ENCODE measurements around the gene RGL3. TPM values are rescaled to one million over a fixed set of nuclear protein-coding genes. Genes with fewer than 3 reads are reported as not detected.
A peak's percentile ranks its signal among the peaks of the same experiment; 100 is the strongest.
"Not testable (repeated sequence)": the region's sequence is repeated elsewhere in the genome, so short reads cannot be mapped to it uniquely, and the experiment has no call there.

RGL3 gene
- total and polyA plus RNA-seq, 4 donors = 1.5 to 9.9 (median 6.4) TPM

GRCh38 chr19:11387162-11388034 lies 31.7 kb downstream of the RGL3 start:
- Histone ChIP-seq H3K9me3 (ENCODE audit: control insufficient read depth, insufficient read depth, low read length) (no peaks in the 10 kb centered on the region), H3K4me1 (ENCODE audit: control insufficient read depth, insufficient read depth, low read length) (peaks cover 21% of the 10 kb centered on the region), H3K27ac (ENCODE audit: low read depth, low read length) (no peak overlapping the region), H3K27me3 (ENCODE audit: control insufficient read depth, insufficient read depth, low read length) (peaks cover 21% of the 10 kb centered on the region), H3K4me3 (ENCODE audit: low read depth, low read length) (no peak overlapping the region), H3K36me3 (ENCODE audit: control insufficient read depth, insufficient read depth, low read length) (no peaks in the 10 kb centered on the region)
- WGBS (ENCODE audit: insufficient coverage) = 88% methylated on average over 11 of the region's 19 CpGs
- no peak for DNase-seq (ENCODE audit: low read depth in 4 of 6, low spot score in 6 of 6)

DNA sequence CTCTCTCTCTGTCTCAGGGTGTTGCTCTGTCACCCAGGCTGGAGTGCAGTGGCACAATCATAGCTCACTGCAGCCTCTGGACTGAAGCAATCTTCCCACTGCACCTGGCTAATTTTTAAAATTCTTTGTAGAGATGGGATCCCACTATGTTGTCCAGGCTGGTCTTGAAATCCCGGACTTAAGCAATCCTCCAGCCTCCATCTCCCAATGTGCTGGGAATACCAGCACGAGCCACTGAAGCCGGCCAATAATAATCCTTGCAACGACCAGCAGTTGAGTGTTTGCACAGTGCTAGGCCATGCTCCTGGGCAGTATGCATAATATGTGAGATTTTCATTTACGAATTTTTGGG lies 34.4 kb downstream of the RGL3 start:
- peaks cover 37% of the 10 kb centered on the region for H3K4me1 ChIP-seq (ENCODE audit: control insufficient read depth, insufficient read depth, low read length)
- no peaks in the 10 kb centered on the region for H3K36me3 ChIP-seq (ENCODE audit: control insufficient read depth, insufficient read depth, low read length)
- 100% methylated on average over 2 of the region's 5 CpGs for WGBS (ENCODE audit: insufficient coverage)
- H3K4me3 ChIP-seq (ENCODE audit: low read depth, low read length) = no peak overlapping the region
- H3K9me3 ChIP-seq (ENCODE audit: control insufficient read depth, insufficient read depth, low read length) = no peaks in the 10 kb centered on the region
- DNase-seq (ENCODE audit: low read depth in 4 of 6, low spot score in 6 of 6) = no peak
- peaks cover 32% of the 10 kb centered on the region for H3K27me3 ChIP-seq (ENCODE audit: control insufficient read depth, insufficient read depth, low read length)
- no peak overlapping the region for H3K27ac ChIP-seq (ENCODE audit: low read depth, low read length)

- H3K27me3 ChIP-seq (ENCODE audit: control insufficient read depth, insufficient read depth, low read length) = peaks cover 32% of the 10 kb centered on the region
- H3K36me3 ChIP-seq (ENCODE audit: control insufficient read depth, insufficient read depth, low read length) = no peaks in the 10 kb centered on the region
- H3K27ac ChIP-seq (ENCODE audit: low read depth, low read length) = no peak overlapping the region
- no peaks in the 10 kb centered on the region for H3K9me3 ChIP-seq (ENCODE audit: control insufficient read depth, insufficient read depth, low read length)
- DNase-seq (ENCODE audit: low read depth in 4 of 6, low spot score in 6 of 6) = no peak
- H3K4me3 ChIP-seq (ENCODE audit: low read depth, low read length) = peak overlapping the region; percentile 26
- 0% methylated on average over 7 of the region's 9 CpGs for WGBS (ENCODE audit: insufficient coverage)
- peaks cover 37% of the 10 kb centered on the region for H3K4me1 ChIP-seq (ENCODE audit: control insufficient read depth, insufficient read depth, low read length)
These were observed 35.4 kb downstream of the RGL3 start for GRCh38 chr19:11383706-11384048.

- H3K27me3 ChIP-seq (ENCODE audit: control insufficient read depth, insufficient read depth, low read length) = peaks cover 32% of the 10 kb centered on the region
- under 1% methylated on average over 55 of the region's 65 CpGs for WGBS (ENCODE audit: insufficient coverage)
- no peak for DNase-seq (ENCODE audit: low read depth in 4 of 6, low spot score in 6 of 6)
- peak overlapping the region; percentile 13 for H3K4me3 ChIP-seq (ENCODE audit: low read depth, low read length)
- peaks cover 42% of the 10 kb centered on the region for H3K4me1 ChIP-seq (ENCODE audit: control insufficient read depth, insufficient read depth, low read length)
- peaks cover 5% of the 10 kb centered on the region for H3K36me3 ChIP-seq (ENCODE audit: control insufficient read depth, insufficient read depth, low read length)
- H3K27ac ChIP-seq (ENCODE audit: low read depth, low read length) = no peak overlapping the region
- H3K9me3 ChIP-seq (ENCODE audit: control insufficient read depth, insufficient read depth, low read length) = no peaks in the 10 kb centered on the region
These were observed 36.0 kb downstream of the RGL3 start for GRCh38 chr19:11382898-11383705.

GRCh38 chr19:11380653-11381537 lies 38.2 kb downstream of the RGL3 start:
- H3K36me3 ChIP-seq (ENCODE audit: control insufficient read depth, insufficient read depth, low read length) = peaks cover 15% of the 10 kb centered on the region
- peaks cover 46% of the 10 kb centered on the region for H3K4me1 ChIP-seq (ENCODE audit: control insufficient read depth, insufficient read depth, low read length)

DNA sequence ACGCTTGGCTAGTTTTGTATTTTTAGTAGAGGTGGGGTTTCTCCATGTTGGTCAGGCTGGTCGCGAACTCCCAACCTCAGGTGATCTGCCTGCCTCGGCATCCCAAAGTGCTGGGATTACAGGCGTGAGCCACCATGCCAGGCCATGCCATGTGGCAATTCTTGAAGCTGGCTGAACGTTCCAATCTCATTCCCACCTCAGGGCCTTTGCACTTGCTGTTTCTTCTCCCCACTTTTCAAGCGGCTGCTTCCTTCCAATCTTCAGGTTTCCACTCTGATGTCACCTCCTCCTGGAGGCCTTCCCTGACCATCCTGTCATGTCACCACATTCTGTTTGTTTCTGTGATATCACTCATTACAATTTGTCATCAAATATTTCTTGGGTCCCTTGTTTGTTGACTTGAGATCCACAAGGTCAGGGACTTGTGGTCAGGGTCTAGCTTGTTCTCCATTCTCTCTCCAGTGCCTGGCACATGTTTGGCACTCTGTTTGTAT lies 39.2 kb downstream of the RGL3 start:
- 87% methylated on average over 6 of the region's 7 CpGs for WGBS (ENCODE audit: insufficient coverage)
- Histone ChIP-seq H3K9me3 (ENCODE audit: control insufficient read depth, insufficient read depth, low read length) (no peaks in the 10 kb centered on the region), H3K27me3 (ENCODE audit: control insufficient read depth, insufficient read depth, low read length) (peaks cover 32% of the 10 kb centered on the region), H3K4me3 (ENCODE audit: low read depth, low read length) (peak overlapping the region; percentile 82), H3K4me1 (ENCODE audit: control insufficient read depth, insufficient read depth, low read length) (peaks cover 56% of the 10 kb centered on the region), H3K27ac (ENCODE audit: low read depth, low read length) (no peak overlapping the region), H3K36me3 (ENCODE audit: control insufficient read depth, insufficient read depth, low read length) (peaks cover 21% of the 10 kb centered on the region)
- no peak for DNase-seq (ENCODE audit: low read depth in 4 of 6, low spot score in 6 of 6)

More at GRCh38 chr19:11380653-11381537, 38.2 kb downstream of the RGL3 start:
- WGBS (ENCODE audit: insufficient coverage) = under 1% methylated on average over 54 of the region's 54 CpGs
- Histone ChIP-seq H3K9me3 (ENCODE audit: control insufficient read depth, insufficient read depth, low read length) (no peaks in the 10 kb centered on the region), H3K27ac (ENCODE audit: low read depth, low read length) (peak overlapping the region; percentile 86), H3K4me3 (ENCODE audit: low read depth, low read length) (peak overlapping the region; percentile 82), H3K27me3 (ENCODE audit: control insufficient read depth, insufficient read depth, low read length) (peaks cover 32% of the 10 kb centered on the region)
- peak; percentile 92 to 99 (median 96) for DNase-seq (ENCODE audit: low read depth in 4 of 6, low spot score in 6 of 6)

DNA sequence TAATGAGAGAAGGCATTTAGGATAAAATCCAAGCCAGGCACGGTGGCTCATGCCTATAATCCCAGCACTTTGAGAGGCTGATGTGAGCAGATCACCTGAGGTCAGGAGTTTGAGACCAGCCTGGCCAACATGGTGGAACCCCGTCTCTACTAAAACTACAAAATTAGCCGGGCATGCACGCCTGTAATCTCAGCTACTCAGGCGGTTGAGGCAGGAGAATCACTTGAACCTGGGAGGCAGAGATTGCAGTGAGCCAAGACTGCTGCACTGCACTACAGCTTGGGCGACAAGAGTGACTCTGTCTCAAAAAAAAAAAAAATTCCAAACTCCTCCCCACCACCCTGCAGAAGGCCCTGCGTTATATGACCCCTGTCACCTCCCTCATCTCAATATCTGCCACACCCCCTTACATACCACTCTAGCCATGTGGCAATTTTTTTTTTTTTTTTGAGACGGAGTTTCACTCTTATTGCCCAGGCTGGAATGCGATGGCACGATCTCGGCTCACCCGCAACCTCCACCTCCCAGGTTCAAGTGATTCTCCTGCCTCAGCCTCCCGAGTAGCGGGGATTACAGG lies 39.8 kb downstream of the RGL3 start:
- DNase-seq (ENCODE audit: low read depth in 4 of 6, low spot score in 6 of 6); H3K27ac ChIP-seq (ENCODE audit: low read depth, low read length); H3K9me3 ChIP-seq (ENCODE audit: control insufficient read depth, insufficient read depth, low read length); H3K4me3 ChIP-seq (ENCODE audit: low read depth, low read length): not testable (repeated sequence)
- WGBS (ENCODE audit: insufficient coverage) = 72% methylated on average over 2 of the region's 14 CpGs
- peaks cover 21% of the 10 kb centered on the region for H3K36me3 ChIP-seq (ENCODE audit: control insufficient read depth, insufficient read depth, low read length)
- H3K4me1 ChIP-seq (ENCODE audit: control insufficient read depth, insufficient read depth, low read length) = peaks cover 57% of the 10 kb centered on the region
- peaks cover 30% of the 10 kb centered on the region for H3K27me3 ChIP-seq (ENCODE audit: control insufficient read depth, insufficient read depth, low read length)

DNA sequence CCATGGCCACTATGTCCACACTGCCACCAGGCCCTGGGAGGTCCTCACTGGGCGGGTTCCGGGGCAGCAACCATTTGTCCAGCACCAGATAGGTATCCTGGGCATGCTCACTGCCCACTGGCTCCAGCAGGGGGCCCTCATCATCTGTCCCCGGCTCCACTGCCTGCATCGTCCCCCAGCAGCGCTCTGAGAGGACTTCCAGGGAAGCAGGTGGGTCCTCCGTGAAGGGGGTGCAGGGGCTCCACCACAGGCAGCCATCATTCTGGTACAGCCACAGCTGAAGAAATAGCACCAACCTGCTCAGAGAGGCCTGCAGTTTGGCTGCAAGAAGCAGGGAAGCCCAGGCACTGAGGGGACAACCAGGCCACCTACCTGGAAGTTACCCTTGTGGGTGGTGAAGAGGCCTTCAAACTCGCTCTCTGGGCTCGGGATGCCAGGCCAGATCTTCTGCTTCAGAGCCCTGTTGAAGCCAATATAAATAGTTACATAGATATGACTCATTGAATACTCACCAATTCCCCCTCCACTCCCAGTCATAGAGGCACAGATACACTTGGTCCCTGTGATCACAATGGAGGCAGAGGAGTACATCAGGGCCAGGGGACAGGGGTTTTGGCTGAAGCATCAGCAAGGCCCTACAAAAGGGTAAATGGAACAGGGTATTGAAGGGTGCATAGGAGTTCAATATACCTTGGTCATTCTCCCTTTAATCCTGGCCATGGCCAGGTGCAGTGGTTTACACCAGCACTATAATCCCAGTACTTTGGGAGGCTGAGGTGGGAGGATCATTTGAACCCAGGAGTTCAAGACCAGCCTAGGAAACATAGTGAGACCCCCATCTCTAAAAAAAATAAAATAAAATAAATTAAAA lies 40.6 kb downstream of the RGL3 start:
- peak in 1 of 6 donors; percentile 47 for DNase-seq (ENCODE audit: low read depth in 4 of 6, low spot score in 6 of 6)
- Histone ChIP-seq H3K4me1 (ENCODE audit: control insufficient read depth, insufficient read depth, low read length) (peaks cover 57% of the 10 kb centered on the region), H3K27ac (ENCODE audit: low read depth, low read length) (no peak overlapping the region), H3K4me3 (ENCODE audit: low read depth, low read length) (no peak overlapping the region), H3K9me3 (ENCODE audit: control insufficient read depth, insufficient read depth, low read length) (no peaks in the 10 kb centered on the region), H3K27me3 (ENCODE audit: control insufficient read depth, insufficient read depth, low read length) (peaks cover 22% of the 10 kb centered on the region), H3K36me3 (ENCODE audit: control insufficient read depth, insufficient read depth, low read length) (peaks cover 21% of the 10 kb centered on the region)
- 36% methylated on average over 5 of the region's 8 CpGs for WGBS (ENCODE audit: insufficient coverage)
